Astrocyte (in vitro differentiated cells and primary cell): Measurements from ENCODE around the gene RASAL1. TPM values are rescaled to one million over a fixed set of nuclear protein-coding genes. Genes with fewer than 3 reads are reported as not detected.

Experiments used
- DNase-seq: peaks from one replicate; pipeline ENCODE4 v3.0.0-alpha.2; 2010; ENCODE audit warnings: low read depth
- FAIRE-seq: peaks from 2 replicates; lab custom pipeline; 2011; peaks lifted over from hg19 to GRCh38; lab: Jason Lieb, UNC
- H2AFZ ChIP-seq: 2 replicates; pipeline ENCODE4 v1.6.0; 2012; ENCODE audit warnings: low read depth, low read length, inconsistent platforms
- H3K27ac ChIP-seq: 2 replicates; pipeline ENCODE4 v1.5.1; 2011; ENCODE audit warnings: low read depth, low read length, inconsistent platforms
- H3K27me3 ChIP-seq: 2 replicates; pipeline ENCODE4 v1.6.0; 2011; ENCODE audit warnings: low read length, inconsistent platforms; ENCODE audit not compliant: insufficient read depth
- H3K36me3 ChIP-seq: 2 replicates; pipeline ENCODE4 v1.5.1; 2011; ENCODE audit warnings: low read length, inconsistent platforms; ENCODE audit not compliant: insufficient read depth
- H3K4me1 ChIP-seq: 2 replicates; pipeline ENCODE4 v1.5.1; 2011; ENCODE audit warnings: low read length, inconsistent platforms; ENCODE audit not compliant: insufficient read depth
- H3K4me2 ChIP-seq: 2 replicates; pipeline ENCODE4 v1.6.0; 2012; ENCODE audit warnings: low read length, inconsistent platforms
- H3K4me3 ChIP-seq: 2 replicates; pipeline ENCODE4 v1.5.1; 2011; ENCODE audit warnings: low read depth, mild to moderate bottlenecking, low read length, inconsistent platforms; ENCODE audit not compliant: insufficient read depth
- H3K79me2 ChIP-seq: 2 replicates; pipeline ENCODE4 v1.6.0; 2012; ENCODE audit warnings: mild to moderate bottlenecking, low read length, inconsistent platforms; ENCODE audit not compliant: insufficient read depth
- H3K9ac ChIP-seq: 2 replicates; pipeline ENCODE4 v1.6.0; 2012; ENCODE audit warnings: mild to moderate bottlenecking, low read length, inconsistent platforms
- H3K9me3 ChIP-seq: 2 replicates; pipeline ENCODE4 v1.5.1; 2012; ENCODE audit warnings: low read depth, mild to moderate bottlenecking, low read length, inconsistent platforms; ENCODE audit not compliant: insufficient read depth
- H4K20me1 ChIP-seq: 2 replicates; pipeline ENCODE4 v1.6.0; 2012; ENCODE audit warnings: low read length, inconsistent platforms; ENCODE audit not compliant: insufficient read depth
- H3K27ac Mint-ChIP-seq: one replicate; pipeline ENCODE4 v1.8.0; 2021; ENCODE audit warnings: mild to moderate bottlenecking, mixed read lengths; ENCODE audit not compliant: unreplicated experiment
- H3K27me3 Mint-ChIP-seq: one replicate; pipeline ENCODE4 v1.8.0; 2021; ENCODE audit warnings: low read depth, mixed read lengths; ENCODE audit not compliant: unreplicated experiment
- H3K36me3 Mint-ChIP-seq: one replicate; pipeline ENCODE4 v1.8.0; 2021; ENCODE audit warnings: low read depth, mixed read lengths; ENCODE audit not compliant: unreplicated experiment
- H3K4me1 Mint-ChIP-seq: one replicate; pipeline ENCODE4 v1.8.0; 2021; ENCODE audit warnings: low read depth, mixed read lengths; ENCODE audit not compliant: unreplicated experiment
- H3K4me3 Mint-ChIP-seq: one replicate; pipeline ENCODE4 v1.8.0; 2021; ENCODE audit warnings: mild to moderate bottlenecking, moderate library complexity, mixed read lengths; ENCODE audit not compliant: unreplicated experiment
- H3K9me3 Mint-ChIP-seq: one replicate; pipeline ENCODE4 v1.8.0; 2021; ENCODE audit warnings: mild to moderate bottlenecking, mixed read lengths; ENCODE audit not compliant: unreplicated experiment
- CTCF ChIP-seq: IDR thresholded peaks from 2 replicates; pipeline ENCODE4 v1.5.1; 2011; ENCODE audit warnings: low read depth, mild to moderate bottlenecking, inconsistent platforms, low read length, moderate library complexity; ENCODE audit not compliant: insufficient read depth
- EZH2 ChIP-seq: IDR thresholded peaks from 2 replicates; pipeline ENCODE4 v1.6.1; 2012; ENCODE audit warnings: mild to moderate bottlenecking, low read length, inconsistent platforms; ENCODE audit not compliant: insufficient read depth
- total RNA-seq: library from RNA; stranded (reverse); gene quantifications from 2 replicates; pipeline ENCODE4 v1.2.1, GENCODE V29; 2021

The RASAL1 gene
- total RNA-seq, 1 donor from 2014 or later, result 0.48 TPM

DNA sequence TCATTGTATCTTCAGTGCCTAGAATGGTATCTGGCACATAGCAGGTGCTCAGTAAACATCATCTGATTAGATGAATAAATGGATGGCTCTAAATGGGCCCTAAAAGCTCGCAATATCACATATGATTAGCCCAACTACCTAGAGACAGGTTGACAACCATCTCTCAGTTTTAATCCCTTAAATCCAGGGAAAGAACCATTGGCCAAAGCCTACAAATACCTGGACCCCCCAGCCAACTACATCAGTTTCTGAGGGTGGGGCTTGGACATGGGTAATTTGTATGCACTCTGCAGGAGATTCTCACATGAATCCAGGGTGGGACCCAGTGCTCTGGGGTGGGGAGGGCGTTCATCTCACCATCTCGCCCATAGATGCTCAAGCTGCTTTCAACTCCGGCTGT, 83.8 kb downstream of the RASAL1 start:
- no peak overlapping the region for H3K9ac ChIP-seq
- peaks cover 41% of the 10 kb centered on the region for H3K27me3 ChIP-seq
- no peaks in the 10 kb centered on the region for H3K36me3 ChIP-seq
- H3K4me1 ChIP-seq, result no peaks in the 10 kb centered on the region
- peaks cover 73% of the 10 kb centered on the region for H3K27me3 Mint-ChIP-seq
- no peak for DNase-seq
- H3K79me2 ChIP-seq, result no peaks in the 10 kb centered on the region
- H3K4me1 Mint-ChIP-seq, result no peaks in the 10 kb centered on the region
- no peaks in the 10 kb centered on the region for H3K9me3 ChIP-seq
- no peak overlapping the region for H3K4me3 ChIP-seq
- no peaks in the 10 kb centered on the region for H4K20me1 ChIP-seq
- H3K4me2 ChIP-seq, result no peak overlapping the region
- peaks cover 6% of the 10 kb centered on the region for H3K9me3 Mint-ChIP-seq
- TF ChIP-seq EZH2 (no peak), CTCF (no peak)
- no peak overlapping the region for H3K4me3 Mint-ChIP-seq
- no peak overlapping the region for H3K27ac ChIP-seq
- no peaks in the 10 kb centered on the region for H3K36me3 Mint-ChIP-seq
- H2AFZ ChIP-seq, result no peak overlapping the region
- no peak overlapping the region for H3K27ac Mint-ChIP-seq
- FAIRE-seq, result no peak

DNA sequence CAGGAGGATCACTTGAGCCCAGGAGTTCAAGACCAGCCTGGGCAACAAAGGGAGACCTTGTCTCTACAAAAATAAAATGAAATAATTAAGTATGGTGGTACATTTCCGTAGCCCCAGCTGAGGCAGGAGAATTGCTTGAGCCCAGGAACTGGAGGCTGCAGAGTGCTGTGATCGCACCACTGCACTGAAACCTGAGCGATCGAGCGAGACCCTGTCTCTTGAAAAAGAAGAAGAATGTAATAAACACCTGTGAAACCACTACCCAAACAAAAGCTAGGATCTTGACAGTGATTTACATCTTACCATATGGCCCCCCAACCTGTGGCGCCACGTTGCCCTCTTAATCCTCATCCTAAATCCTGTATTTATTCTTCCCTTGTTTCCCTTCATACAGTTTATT, 84.8 kb downstream of the RASAL1 start:
- TF ChIP-seq EZH2 (no peak), CTCF (no peak)
- FAIRE-seq (no peak), DNase-seq (no peak)
- Histone ChIP-seq H4K20me1 (no peaks in the 10 kb centered on the region), H3K27ac (no peak overlapping the region), H3K4me3 (no peak overlapping the region), H3K4me2 (no peak overlapping the region), H3K36me3 (no peaks in the 10 kb centered on the region), H3K79me2 (no peaks in the 10 kb centered on the region), H3K27me3 (peaks cover 34% of the 10 kb centered on the region), H3K9me3 (no peaks in the 10 kb centered on the region), H2AFZ (no peak overlapping the region), H3K4me1 (no peaks in the 10 kb centered on the region), H3K9ac (no peak overlapping the region)
- Mint-ChIP-seq H3K4me3 (no peak overlapping the region), H3K9me3 (peaks cover 6% of the 10 kb centered on the region), H3K36me3 (no peaks in the 10 kb centered on the region), H3K27me3 (peaks cover 71% of the 10 kb centered on the region), H3K27ac (no peak overlapping the region), H3K4me1 (no peaks in the 10 kb centered on the region)

GRCh38 chr12:113049976-113050742, 85.4 kb downstream of the RASAL1 start:
- no peaks in the 10 kb centered on the region for H3K36me3 Mint-ChIP-seq
- no peak overlapping the region for H3K27ac ChIP-seq
- DNase-seq, result no peak
- H3K9me3 Mint-ChIP-seq, result peaks cover 6% of the 10 kb centered on the region
- H2AFZ ChIP-seq, result no peak overlapping the region
- peaks cover 72% of the 10 kb centered on the region for H3K27me3 Mint-ChIP-seq
- no peaks in the 10 kb centered on the region for H3K79me2 ChIP-seq
- H3K4me1 ChIP-seq, result no peaks in the 10 kb centered on the region
- no peak overlapping the region for H3K27ac Mint-ChIP-seq
- H3K36me3 ChIP-seq, result no peaks in the 10 kb centered on the region
- no peak overlapping the region for H3K4me2 ChIP-seq
- no peak overlapping the region for H3K9ac ChIP-seq
- no peak for FAIRE-seq
- H3K4me3 Mint-ChIP-seq, result no peak overlapping the region
- no peaks in the 10 kb centered on the region for H3K4me1 Mint-ChIP-seq
- no peak for TF ChIP-seq EZH2
- TF ChIP-seq CTCF, result no peak
- no peaks in the 10 kb centered on the region for H3K9me3 ChIP-seq
- H3K27me3 ChIP-seq, result peaks cover 31% of the 10 kb centered on the region
- H4K20me1 ChIP-seq, result no peaks in the 10 kb centered on the region
- no peak overlapping the region for H3K4me3 ChIP-seq
